ENCODE data around the gene GIPC1.
"Not testable (repeated sequence)": the region's sequence is repeated elsewhere in the genome, so short reads cannot be mapped to it uniquely, and the experiment has no call there.

Gene GIPC1

DNA sequence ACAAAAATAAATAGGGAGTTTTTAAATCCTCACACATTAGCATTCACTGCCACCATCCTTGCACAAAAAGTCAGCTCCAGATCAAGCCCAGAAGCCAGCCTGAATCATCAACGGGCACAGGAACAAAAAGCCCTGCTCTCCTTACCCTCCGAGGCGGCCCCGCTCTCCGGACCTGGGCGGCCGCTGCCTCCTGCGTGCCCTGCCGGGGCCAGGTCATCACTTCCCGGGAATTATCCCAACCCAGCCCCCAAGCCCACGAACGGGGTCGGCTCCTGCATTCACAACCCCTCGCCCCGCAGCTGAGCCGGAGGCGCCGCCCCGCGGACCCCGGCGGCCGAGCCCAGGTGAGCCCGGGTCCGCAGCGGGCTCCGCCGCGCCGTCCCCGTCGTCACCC is 21.5 kb upstream of the GIPC1 start:
- DNase-seq = no peak

DNA sequence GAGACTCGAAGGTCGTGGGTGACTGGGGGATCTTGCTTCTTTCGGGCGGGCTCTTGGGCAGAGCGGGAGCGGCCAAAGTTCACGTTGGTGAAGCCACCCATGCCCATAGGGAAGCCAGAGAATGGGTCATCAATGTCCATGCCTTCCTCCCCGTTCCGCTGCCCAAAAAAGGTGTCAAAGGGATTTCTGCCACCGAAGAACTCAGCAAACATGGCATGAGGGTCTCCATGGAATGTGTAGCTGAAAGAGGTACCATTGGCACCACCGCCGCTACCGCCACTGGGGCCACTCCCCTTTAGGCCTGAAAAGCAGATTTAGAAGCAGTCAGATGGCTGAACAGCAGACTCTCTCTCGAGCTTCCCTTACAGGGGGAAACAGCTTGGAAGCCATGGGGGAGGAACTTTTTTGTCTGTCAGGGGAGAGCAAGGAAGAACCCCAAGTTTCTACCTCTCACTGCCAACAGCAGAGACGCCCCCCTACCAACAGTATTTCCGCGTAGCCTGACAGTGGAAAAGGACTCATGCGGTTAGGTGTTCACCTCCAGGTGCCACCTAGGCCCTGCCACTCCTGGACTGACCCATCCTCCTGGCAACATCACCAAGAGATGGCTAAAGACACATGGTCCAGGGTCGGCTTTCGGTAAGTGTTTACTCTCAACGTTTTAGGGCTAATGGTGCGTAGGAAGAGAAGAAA is 21.0 kb upstream of the GIPC1 start:
- no peak for DNase-seq

DNA sequence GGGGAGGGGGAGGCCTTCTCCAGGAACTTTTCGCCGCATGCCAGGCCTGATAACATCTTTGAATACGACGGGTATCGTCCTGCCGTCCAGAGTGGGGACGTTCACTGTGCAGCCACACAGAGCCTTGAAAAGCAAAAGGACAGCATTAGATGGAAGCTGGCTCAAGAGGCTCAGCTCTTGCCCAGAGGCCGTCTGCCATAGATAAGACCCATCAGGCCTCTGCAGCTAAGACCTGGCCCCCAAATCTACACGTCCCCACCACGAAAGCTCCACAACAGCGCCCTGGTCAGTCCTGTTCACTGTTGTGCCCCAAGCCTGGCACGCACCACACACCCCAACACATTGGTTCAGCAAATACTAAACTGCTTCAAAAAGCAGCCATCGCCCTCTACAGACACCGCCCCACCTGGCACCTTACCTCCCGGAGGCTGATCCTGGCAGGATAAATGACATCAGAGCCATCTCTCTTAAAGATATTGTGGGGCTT is 20.2 kb upstream of the GIPC1 start:
- no peak for DNase-seq

DNA sequence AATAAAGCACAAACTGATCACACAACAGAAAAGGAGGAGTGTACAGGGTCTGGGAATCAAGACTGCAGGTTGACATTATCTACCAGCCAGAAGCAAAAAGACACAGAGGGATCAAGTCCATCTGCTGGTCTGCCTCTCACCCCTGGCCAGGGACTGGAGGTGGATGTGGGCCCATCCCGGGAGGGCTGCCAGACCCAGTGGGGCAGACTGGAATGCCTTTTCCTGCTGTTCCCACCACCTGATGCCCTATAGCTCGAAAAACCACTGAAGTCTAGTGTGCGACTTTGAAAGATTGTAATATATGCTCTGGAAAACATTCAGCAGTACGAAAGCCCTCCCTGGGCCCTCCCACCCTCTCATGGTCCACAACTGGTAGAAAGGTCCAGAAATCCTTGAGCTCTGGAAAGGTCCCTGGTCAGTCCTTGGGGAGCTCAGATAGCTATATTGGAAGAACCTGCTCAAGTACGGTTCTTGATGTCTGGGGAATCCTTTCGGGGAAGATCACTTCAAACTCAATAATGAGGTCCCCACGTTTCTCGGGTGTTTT is 19.6 kb upstream of the GIPC1 start:
- DNase-seq = no peak

DNA sequence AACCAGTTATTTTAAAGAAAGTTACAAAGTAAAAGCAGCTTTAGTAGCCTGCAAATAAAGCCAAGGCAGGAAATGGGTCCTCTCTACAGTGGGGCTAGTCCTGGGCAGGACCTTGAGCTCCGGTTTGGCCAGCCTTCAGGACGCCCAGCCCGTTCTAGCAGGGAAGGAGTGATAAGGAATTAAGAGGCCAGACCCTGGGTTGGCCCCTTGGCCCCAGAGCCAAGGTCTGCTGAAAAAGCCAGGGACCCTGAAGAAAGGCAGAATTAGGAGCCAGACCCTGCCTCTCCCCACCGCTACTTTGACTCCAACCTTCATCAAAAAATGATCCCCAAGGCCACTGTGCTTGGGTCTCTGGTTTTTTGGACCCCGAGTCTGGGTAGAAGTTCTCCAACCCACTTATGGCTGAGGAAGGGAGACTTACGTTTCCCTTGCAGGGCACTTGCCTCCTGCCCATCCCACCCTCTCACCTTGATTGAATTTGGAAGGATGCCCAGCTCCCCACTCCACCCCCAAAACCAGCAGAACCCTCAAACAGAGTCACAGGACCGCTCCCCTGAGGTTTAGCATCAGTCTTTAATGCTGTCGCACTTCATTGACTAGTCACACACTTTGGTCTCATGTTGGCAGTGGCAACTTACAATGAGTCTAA is 18.4 kb upstream of the GIPC1 start:
- no peak for DNase-seq

DNA sequence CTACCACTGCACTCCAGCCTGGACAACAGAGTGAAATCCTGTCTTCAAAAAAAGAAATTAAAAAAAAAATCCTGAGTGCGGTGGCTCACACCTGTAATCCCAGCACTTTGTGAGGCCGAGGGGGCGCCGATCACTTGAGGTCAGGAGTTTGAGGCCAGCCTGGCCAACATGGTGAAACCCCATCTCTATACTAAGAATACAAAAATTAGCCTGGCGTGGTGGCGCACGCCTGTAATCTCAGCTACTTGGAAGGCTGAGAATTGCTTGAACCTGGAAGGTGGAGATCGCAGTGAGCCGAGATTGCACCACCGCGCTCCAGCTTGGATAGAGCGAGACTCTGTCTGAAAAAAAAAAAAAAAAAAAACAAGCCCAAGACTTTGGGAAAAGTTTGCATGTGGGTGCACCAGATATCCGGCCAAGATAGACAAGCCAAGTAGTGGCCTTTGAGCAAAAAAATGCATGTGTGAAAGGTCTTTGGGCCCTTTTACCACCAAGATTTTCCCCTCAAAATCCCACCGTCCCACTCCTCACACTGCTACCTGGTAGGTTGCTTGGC is 16.6 kb upstream of the GIPC1 start:
- no peak for DNase-seq

DNA sequence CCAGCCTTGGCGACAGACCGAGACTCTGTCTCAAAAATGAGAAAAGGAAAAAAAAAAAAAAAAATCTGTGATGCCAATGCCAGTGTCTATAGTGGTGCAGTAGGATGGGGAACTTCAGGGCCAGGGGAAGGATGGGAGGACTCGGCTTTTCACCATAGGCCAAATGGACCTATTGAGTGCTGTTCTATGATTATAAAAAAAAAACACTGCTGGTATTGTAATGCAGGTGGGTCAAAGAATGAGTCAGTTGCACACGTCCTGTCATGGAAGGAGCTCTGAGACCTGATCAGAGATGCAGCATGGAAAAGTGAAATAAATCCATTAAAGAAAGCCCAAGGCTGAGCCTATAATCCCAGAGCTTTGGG is 15.3 kb upstream of the GIPC1 start:
- DNase-seq = no peak

DNA sequence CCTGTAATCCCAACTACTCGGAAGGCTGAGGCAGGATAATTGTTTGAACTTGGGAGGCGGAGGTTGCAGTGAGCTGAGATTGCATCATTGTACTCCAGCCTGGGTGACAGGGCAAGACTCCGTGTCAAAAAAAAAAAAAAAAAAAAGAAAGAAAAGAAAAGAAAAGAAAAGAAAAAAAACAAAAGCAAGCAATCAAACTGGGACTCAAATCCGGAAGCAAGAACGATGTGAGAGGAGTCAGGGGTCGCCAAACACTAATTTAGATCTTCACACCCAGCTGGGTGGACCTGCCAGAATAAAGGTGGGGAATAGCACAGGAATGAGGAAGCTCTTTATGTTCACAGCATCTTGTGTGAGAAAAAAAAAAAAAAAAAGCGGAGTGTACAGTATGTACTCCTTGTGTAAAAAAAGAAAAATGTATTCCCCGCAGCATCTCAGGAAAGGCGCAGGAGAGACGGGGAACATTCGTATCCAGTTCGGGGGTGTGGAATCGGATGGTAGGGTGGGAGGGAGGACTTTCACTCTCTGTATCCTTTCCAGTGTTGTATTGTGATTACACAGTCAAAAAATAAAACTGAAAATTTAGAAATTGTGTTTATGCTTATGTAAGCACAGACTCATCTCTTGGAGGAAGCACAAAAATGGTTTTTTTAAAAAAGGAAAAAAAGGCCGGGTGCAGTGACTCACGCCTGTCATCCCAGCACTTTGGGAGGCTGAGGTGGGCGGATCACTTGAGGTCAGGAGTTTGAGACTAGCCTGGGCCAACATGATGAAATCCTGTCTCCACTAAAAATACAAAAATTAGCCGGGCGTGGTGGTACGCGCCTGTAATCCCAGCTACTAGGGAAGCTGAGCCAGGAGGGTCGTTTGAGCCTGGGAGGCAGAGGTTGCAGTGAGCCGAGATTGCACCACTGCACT is 14.6 kb upstream of the GIPC1 start:
- DNase-seq = no peak

DNA sequence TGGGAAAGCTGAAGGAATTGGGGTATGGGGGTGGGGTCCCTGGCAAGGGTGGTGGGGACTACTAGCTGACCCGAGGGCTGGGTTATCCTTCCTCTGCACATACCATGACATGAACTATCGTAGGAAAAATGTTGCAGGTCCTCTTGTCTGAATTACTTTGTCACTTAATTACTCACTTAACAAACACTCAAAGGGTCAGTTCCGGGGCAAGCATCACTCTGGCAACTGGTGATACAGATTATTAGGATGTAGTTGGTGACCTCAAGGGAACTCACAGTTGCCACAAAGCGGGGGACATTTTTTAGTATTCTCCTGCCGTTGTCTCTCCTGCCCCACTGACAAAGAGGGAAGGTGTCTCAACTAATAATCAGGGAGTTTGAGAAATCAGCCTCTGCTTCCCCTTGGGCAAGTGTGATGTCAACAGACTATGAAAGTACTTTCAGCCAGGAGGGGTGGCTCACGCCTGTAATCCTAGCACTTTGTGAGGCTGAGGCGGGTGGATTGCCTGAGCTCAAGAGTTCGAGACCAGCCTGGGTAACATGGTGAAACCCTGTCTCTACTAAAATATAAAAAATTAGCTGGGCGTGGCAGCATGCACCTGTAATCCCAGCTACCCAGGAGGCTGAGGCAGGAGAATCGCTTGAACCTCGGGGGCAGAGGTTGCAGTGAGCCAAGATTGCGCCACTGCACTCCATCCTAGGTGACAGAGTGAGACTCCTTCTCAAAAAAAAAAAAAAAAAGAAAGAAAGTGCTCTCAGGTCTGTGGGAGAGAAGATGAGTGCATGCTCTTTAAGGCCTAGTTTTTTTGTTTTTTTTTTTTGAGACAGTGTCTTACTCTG is 12.0 kb upstream of the GIPC1 start:
- no peak for DNase-seq

DNA sequence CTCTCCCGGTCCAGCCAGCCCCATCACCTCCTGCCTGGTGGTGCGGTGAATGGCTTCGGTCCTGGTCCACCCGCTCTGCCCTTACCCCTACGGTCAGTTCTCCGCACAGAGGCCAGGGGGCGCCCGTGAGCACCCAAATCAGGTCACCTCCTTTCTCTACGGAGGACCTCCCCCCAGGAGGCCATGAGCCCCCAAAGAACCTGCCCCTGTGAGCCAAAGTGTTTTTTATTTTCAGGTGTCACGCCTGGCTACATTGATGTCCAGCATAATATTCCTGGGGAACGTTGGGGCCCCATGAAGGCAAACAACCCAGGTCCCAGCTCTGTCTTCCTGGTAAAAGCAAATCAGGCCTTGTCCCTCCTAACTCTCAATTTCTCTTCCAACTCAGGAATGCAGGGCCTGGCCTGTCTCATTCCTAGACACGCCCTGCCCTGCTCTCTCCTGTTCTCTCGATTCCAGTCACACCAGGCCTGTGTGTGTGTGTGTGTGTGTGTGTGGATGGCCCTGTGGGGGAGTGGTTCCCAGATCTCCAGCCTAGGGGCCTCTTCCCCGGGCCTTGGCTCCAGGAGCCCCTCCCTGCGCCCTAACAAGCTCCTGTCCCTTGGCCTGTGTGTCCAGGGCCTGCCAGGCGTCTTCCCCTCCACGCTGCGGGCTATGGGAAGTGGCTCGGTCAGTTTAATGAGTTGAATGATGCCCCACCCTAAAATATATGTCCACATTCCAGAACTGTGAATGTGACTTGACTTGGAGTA is 9.7 kb upstream of the GIPC1 start:
- peak; percentile 61 for DNase-seq

DNA sequence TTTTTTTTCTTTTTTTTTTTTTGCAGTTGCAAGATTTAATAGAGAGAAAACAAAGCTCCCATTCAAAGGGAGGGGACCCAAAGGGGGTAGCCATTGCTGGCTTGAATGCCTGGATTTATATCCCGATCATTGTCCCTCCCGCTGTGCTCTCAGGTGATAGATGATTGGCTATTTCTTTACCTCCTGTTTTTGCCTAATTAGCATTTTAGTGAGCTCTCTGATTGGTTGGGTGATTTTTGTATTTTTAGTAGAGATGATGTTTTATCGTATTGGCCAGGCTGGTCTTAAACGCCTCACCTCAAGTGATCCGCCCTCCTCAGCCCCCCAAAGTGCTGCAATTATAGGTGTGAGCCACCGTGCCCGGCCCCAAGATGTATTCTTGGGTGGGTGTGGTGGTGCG is 8.6 kb upstream of the GIPC1 start:
- DNase-seq = not testable (repeated sequence)

DNA sequence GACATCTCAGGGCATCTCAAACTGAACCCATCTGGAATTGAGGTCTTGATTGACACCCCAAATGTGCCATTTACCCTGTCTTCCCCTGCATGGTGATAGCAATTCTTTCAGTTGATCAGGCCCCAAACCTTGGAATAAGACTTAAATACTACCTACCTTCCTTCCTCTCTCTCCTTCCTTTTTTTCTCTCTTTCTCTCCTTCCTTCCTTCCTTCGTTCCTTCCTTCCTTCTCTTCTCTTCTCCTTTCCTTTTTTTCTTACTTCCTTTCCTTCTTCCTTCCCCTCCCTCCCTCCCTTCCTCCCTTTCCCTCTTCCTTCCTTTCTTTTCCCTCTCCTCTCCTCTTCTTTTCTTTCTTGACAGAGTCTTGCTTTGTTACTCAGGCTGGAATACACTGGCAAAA is 7.4 kb upstream of the GIPC1 start:
- no peak for DNase-seq

DNA sequence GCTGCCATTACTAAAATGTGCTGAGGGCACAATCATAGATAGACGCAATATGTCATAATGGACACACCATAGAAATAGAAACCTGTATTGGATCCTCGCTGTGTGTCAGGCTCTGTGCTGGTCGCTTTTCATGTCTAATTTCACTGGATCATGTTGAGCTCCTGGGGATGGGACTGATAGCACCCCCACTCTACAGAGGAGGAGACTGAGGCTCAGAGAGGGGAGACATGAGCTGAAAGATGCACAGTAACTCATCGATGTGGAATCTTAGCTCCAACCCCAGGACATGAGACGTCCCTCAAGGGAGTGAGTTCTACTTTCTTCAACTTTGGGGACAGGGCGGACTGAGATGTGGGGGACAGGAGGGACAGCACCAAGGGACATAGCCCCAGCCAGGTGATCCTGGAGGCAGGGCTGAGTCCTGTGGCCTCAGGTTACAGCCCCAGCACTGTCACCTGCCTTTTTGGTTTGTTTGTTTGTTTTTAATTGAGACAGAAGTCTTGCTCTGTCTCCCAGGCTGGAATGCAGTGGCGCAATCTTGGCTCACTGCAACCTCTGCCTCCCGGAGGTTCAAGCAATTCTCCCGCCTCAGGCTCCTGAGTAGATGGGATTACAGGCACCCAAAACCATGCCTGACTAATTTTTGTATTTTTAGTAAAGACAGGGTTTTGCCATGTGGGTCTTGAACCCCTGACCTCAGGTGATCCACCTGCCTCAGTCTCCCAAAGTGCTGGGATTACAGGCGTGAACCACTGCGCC is 6.6 kb upstream of the GIPC1 start:
- no peak for DNase-seq

DNA sequence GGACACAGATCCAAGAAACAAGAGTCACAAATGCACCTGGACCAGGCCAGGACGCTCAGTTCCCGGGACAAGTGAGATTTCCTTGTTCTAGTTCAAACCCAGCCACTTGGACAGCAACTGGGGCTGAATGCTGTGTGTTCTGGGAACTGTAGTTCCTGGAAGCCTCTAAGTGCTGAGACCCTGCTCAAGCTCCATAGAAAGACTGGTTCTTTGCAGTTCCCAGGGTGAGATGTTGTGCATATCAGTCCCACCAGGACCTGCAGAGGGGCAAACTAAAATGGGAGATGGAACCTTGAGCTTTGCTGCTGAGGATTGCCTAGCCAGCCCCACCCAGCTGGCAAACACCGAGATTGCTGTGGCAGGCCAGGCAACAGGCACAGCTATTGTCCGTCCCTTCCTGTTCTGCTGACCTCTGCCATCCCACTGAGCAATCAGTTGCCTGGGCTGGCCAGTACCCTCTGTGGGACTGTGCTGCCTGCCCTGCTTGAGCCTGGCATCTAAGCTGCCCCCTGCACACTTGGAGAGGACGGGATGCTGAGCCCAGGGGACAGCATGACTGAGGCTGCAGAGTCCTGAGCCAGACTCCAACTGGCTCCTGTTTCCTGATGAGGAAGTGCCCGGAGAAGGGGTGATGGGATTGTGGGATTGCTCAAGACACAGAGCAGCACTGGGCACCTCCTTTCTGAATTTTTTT is 1.4 kb upstream of the GIPC1 start:
- no peak for DNase-seq

DNA sequence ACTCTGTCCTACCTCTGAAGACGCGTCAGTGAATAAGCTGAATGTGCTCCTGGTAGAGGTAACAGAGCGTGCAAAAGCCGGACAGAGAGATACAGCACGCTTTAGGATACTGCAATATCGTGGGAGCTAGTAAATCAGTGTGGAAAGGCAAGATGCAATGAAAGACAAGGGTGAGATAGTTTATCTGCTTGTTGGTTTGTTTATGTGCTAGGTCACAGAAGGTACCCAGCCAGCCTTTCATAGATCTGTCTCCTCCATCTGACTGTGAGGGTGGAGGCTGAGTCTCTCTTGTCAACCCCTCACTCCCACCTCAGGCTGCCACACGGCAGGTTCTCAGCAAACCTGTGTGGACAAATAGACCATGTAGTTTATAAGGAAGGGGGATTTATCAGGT is 904 bp upstream of the GIPC1 start:
- no peak for DNase-seq

DNA sequence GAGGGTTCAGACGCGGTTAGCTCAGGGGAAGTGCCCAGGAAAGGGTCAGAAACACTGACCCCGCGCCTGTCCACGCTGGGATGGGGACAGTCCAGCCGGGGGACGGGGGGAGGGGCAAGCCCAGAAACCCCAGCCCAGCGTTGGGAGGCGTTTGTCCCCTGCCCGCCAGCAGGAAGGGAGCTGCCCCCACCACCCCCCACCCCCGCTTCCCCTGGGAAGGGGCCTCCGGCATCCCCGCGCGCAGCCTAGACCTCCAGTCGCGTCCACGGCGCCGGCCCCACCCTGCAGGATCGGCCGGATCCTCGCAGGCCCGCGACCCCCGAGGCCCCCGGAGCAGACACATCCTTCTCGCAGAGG is 277 bp downstream of the GIPC1 start:
- no peak for DNase-seq

DNA sequence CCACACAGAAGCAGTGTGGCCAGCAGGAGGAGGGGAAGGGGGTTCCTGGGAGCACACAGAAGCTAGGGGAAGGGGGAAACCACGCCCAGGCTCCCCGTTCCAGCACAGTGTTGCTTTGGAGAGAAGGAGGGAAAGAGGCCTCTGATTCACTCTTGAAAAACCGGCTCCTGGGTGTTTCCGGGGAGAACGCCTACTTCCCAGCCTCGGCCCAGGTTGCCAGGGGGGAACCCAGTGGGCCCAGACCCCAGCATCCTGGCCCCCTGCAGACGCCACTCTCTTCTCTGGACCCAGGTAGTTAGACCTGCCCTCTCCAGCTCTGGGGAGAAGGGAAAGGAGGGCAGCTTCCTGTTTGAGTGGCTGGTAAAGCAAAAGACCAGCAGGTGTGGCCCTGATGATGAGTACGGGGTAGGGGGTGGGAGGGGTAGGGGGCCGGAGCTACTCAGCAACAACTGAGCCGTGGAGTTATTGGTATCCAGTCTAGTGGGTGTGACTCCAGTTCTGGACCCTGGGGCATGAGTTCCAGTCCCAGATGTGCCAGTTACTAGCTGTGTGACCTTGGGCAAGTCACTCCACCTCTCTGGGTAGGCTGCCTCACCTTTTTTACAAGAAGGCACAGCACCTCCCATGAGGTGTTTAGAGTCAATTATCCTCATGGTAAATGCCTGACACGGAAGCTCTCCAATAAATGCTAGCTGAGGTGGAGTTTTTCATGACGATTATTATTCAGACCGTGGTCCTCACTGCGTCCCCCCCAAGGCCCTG is 836 bp downstream of the GIPC1 start:
- no peak for DNase-seq

DNA sequence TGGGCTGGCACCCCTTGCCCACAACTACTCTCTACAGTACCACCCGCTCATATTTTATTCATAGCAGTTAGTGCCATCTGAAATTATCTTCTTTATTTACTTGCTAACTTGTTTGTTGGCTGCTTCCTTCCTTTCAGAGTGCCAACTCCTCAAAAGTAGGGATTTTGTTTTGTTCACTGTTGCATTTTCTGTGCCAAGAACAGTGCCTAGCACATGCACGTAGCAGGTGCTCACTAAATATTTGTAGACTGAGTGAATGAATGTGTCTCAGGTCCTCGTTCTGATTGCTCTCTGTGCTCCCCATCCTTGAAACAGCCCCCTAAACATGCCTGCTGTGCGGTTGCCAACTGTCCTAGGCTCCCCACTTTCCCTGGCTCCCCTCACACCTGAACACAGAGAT is 1.5 kb downstream of the GIPC1 start:
- no peak for DNase-seq

DNA sequence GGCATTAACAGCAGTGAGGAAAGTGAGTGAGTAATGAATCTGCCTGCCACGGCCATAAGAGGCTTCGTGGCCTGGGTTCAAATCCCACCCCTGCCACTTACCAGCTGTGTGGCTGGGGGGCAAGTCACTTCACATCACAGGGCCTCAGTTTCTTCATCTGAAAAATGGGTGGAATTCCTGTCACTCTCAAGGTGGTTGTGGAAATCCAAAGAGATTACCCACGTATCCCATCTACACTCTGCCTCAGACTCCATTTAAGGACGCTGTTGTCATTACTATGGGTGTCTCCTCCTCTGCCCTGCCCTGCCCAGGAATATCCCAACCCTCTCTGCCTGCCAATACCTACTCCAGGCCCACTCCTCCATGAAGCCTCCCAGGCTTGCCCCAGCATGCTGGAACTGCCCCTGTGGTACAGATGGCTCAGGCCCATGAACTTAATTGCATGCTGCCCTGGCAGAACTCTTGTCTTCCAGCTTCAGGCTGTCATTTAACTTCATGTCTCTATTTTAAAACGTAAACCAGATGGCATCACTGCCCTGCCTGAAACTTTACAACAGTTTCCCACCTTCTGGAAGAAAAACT is 3.1 kb downstream of the GIPC1 start:
- DNase-seq = no peak
